IMR-90 (cell line): ENCODE results near the gene TMEM52. TPM values are rescaled to one million over a fixed set of nuclear protein-coding genes. Genes with fewer than 3 reads are reported as not detected.

Experiments used
- ATAC-seq: fragments of 200-7000 bp; cut with Tn5 transposase; 2 replicates; pipeline ENCODE4 v1.9.1; 2020; ENCODE audit warnings: low read depth, mild to moderate bottlenecking, moderate library complexity
- BruUV-seq: library from RNA; stranded (reverse); fragments of 400-500 nt; replicated peaks from 2 replicates; lab custom pipeline; 2021; lab: Mats Ljungman, UMichigan
- CTCF ChIA-PET: fragments of 300-600 bp; formaldehyde crosslinking; extraction: SDS; loops from one replicate; lab custom pipeline; 2021; ENCODE audit warnings: antibody characterized with exemption; lab: Yijun Ruan, JAX
- POLR2A ChIA-PET: fragments of 300-600 bp; sonication (Branson Sonifier 250); formaldehyde crosslinking; loops from one replicate; lab custom pipeline; 2022; ENCODE audit warnings: antibody characterized with exemption; ENCODE audit not compliant: unreplicated experiment; lab: Charles Lee
- DNase-seq: peaks from one replicate; pipeline ENCODE4 v3.0.0; 2013
- H2AFZ ChIP-seq: replicated peaks from 2 replicates; pipeline ENCODE3; 2013; ENCODE audit warnings: low read length, mild to moderate bottlenecking; ENCODE audit not compliant: poor library complexity
- H2AK5ac ChIP-seq: 2 replicates; pipeline ENCODE4 v1.6.1; 2013; ENCODE audit warnings: low read depth, low read length, inconsistent platforms
- H2AK9ac ChIP-seq: replicated peaks from 2 replicates; pipeline ENCODE3; 2013; ENCODE audit warnings: mild to moderate bottlenecking, low read depth, low read length, moderate library complexity; ENCODE audit not compliant: poor library complexity
- H2BK120ac ChIP-seq: 2 replicates; pipeline ENCODE4 v1.6.1; 2013; ENCODE audit warnings: low read depth, low read length, inconsistent platforms
- H2BK15ac ChIP-seq: 3 replicates; pipeline ENCODE4 v1.6.1; 2013; ENCODE audit warnings: low read depth, low read length, inconsistent platforms
- H2BK20ac ChIP-seq: 2 replicates; pipeline ENCODE4 v1.6.1; 2013; ENCODE audit warnings: low read depth, mild to moderate bottlenecking, inconsistent platforms, low read length, moderate library complexity
- H2BK5ac ChIP-seq: 2 replicates; pipeline ENCODE4 v1.6.1; 2013; ENCODE audit warnings: mild to moderate bottlenecking, low read depth, low read length, inconsistent platforms; ENCODE audit not compliant: poor library complexity, severe bottlenecking
- H3K14ac ChIP-seq: replicated peaks from 2 replicates; pipeline ENCODE4 v1.6.1; 2013; ENCODE audit warnings: low read depth, low read length, inconsistent platforms
- H3K18ac ChIP-seq: 2 replicates; pipeline ENCODE4 v1.6.1; 2013; ENCODE audit warnings: low read depth, low read length, control low read depth
- H3K23ac ChIP-seq: 2 replicates; pipeline ENCODE4 v1.6.1; 2013; ENCODE audit warnings: low read depth, low read length, inconsistent platforms
- H3K27ac ChIP-seq: 2 replicates; pipeline ENCODE4 v1.5.1; 2013; ENCODE audit warnings: mild to moderate bottlenecking, control low read depth, low read length; ENCODE audit not compliant: insufficient read depth
- H3K27me3 ChIP-seq: 2 replicates; pipeline ENCODE4 v1.6.1; 2013; ENCODE audit warnings: low read length; ENCODE audit not compliant: control insufficient read depth, insufficient read depth
- H3K36me3 ChIP-seq: 2 replicates; pipeline ENCODE4 v1.6.1; 2013; ENCODE audit warnings: low read length, mixed read lengths; ENCODE audit not compliant: control insufficient read depth, insufficient read depth
- H3K4ac ChIP-seq: 2 replicates; pipeline ENCODE4 v1.6.1; 2013; ENCODE audit warnings: low read depth, low read length, inconsistent platforms
- H3K4me1 ChIP-seq: 2 replicates; pipeline ENCODE4 v1.6.1; 2013; ENCODE audit warnings: low read length, mixed read lengths; ENCODE audit not compliant: control insufficient read depth, insufficient read depth
- H3K4me2 ChIP-seq: 2 replicates; pipeline ENCODE4 v1.6.1; 2013; ENCODE audit warnings: low read depth, mild to moderate bottlenecking, control low read depth, low read length, moderate library complexity
- H3K4me3 ChIP-seq: 2 replicates; pipeline ENCODE4 v1.5.1; 2013; ENCODE audit warnings: low read depth, mild to moderate bottlenecking, control low read depth, low read length, moderate library complexity; ENCODE audit not compliant: insufficient read depth
- H3K56ac ChIP-seq: 2 replicates; pipeline ENCODE4 v1.6.1; 2013; ENCODE audit warnings: low read length, inconsistent platforms; ENCODE audit not compliant: insufficient read depth; ENCODE audit errors: extremely low read depth
- H3K79me1 ChIP-seq, 2 experiments: 2 replicates each; pipeline ENCODE4 v1.6.1; 2013; ENCODE audit warnings: low read length in 2 of 2, inconsistent platforms in 1 of 2, low read depth in 1 of 2
- H3K9ac ChIP-seq: 2 replicates; pipeline ENCODE4 v1.6.1; 2013; ENCODE audit warnings: low read depth, low read length, control low read depth
- H3K9me1 ChIP-seq: 2 replicates; pipeline ENCODE4 v1.6.1; 2013; ENCODE audit warnings: low read length, inconsistent platforms; ENCODE audit not compliant: insufficient read depth
- H3K9me3 ChIP-seq: 2 replicates; pipeline ENCODE4 v1.6.1; 2013; ENCODE audit warnings: low read length; ENCODE audit not compliant: control insufficient read depth, insufficient read depth
- H4K20me1 ChIP-seq: 2 replicates; pipeline ENCODE4 v1.6.1; 2013; ENCODE audit warnings: low read length, inconsistent platforms; ENCODE audit not compliant: insufficient read depth
- H4K5ac ChIP-seq: 2 replicates; pipeline ENCODE4 v1.6.1; 2013; ENCODE audit warnings: mild to moderate bottlenecking, low read depth, low read length, control low read depth
- H4K8ac ChIP-seq, 2 experiments: 2 replicates each; pipeline ENCODE4 v1.6.1; 2013; ENCODE audit warnings: low read depth in 2 of 2, low read length in 2 of 2, control low read depth in 1 of 2, inconsistent platforms in 1 of 2
- H4K91ac ChIP-seq: 2 replicates; pipeline ENCODE4 v1.6.1; 2013; ENCODE audit warnings: low read depth, low read length, inconsistent platforms; ENCODE audit not compliant: insufficient read depth
- BHLHE40 ChIP-seq: fragments of 150-350 bp; IDR thresholded peaks from 2 replicates; pipeline ENCODE4 v1.6.1; 2016; ENCODE audit warnings: mild to moderate bottlenecking, low read depth, low read length
- CTCF ChIP-seq: conservative IDR thresholded peaks from 2 replicates; pipeline ENCODE4 v1.5.1; 2012; ENCODE audit warnings: mild to moderate bottlenecking, low read depth, low read length, improper control_type of control experiment
- MAZ ChIP-seq: IDR thresholded peaks from 2 replicates; pipeline ENCODE4 v1.6.1; 2012; ENCODE audit warnings: low read depth, mild to moderate bottlenecking, low read length, improper control_type of control experiment, moderate library complexity, borderline replicate concordance
- RCOR1 ChIP-seq: IDR thresholded peaks from 2 replicates; pipeline ENCODE4 v1.6.1; 2012; ENCODE audit warnings: mild to moderate bottlenecking, low read length, improper control_type of control experiment; ENCODE audit not compliant: insufficient replicate concordance
- RFX5 ChIP-seq: IDR thresholded peaks from 2 replicates; pipeline ENCODE4 v1.8.0; 2012; ENCODE audit warnings: low read depth, mild to moderate bottlenecking, low read length, moderate library complexity
- WGBS, 2 experiments: methylation state at CpG; one replicate each; pipeline versions ENCODE4 v1.1.5 to v1.1.7; 2013; ENCODE audit warnings: missing lambda C conversion rate in 2 of 2; ENCODE audit not compliant: insufficient read length in 1 of 2; ENCODE audit errors: extremely low coverage in 2 of 2; 5-methylcytosine and 5-hydroxymethylcytosine counted together
- dilution Hi-C: fragments of 300-500 bp; cut with HindIII; formaldehyde crosslinking; loops from one replicate; pipeline ENCODE4 v1.14.3; 2018; ENCODE audit warnings: low sequenced_read_pairs; ENCODE audit not compliant: unreplicated experiment
- in situ Hi-C: fragments of 300-500 bp; cut with MboI; formaldehyde crosslinking; loops from 3 replicates; pipeline ENCODE4 v1.14.3; 2019; ENCODE audit warnings: low sequenced_read_pairs, inconsistent platforms, mixed read lengths
- intact Hi-C: fragments of 100-400 bp; cut with micrococcal nuclease; formaldehyde crosslinking; loops from 2 replicates; pipeline ENCODE4 v1.10.0; 2022
- polyA plus RNA-seq, 3 experiments: library from polyadenylated mRNA; depleted of rRNA; stranded (reverse); fragments of >200 nt; gene quantifications; 2 replicates each; pipeline ENCODE4 v1.2.3, GENCODE V29; 2012; ENCODE audit warnings: low replicate concordance in 1 of 3
- total RNA-seq: library from RNA; depleted of rRNA; stranded (reverse); fragments of >200 nt; gene quantifications from 2 replicates; pipeline ENCODE4 v1.2.3, GENCODE V29; 2012

TMEM52 gene
- total and polyA plus RNA-seq, 2 of the 4 experiments (the other 2 are of a cell fraction) = 0.54 to 1.3 TPM

GRCh38 chr1:1928231-1929101 lies 9.4 kb upstream of the TMEM52 start:
- ChIA-PET CTCF (no interaction called here), POLR2A (no interaction called here)
- TF ChIP-seq RCOR1 (no peak), RFX5 (no peak), BHLHE40 (no peak), CTCF (no peak), MAZ (no peak)
- Histone ChIP-seq H3K23ac (no peak overlapping the region), H3K36me3 (no peaks in the 10 kb centered on the region), H4K20me1 (no peaks in the 10 kb centered on the region), H3K4ac (no peak overlapping the region), H3K4me3 (no peak overlapping the region), H2AK5ac (no peak overlapping the region), H4K91ac (no peak overlapping the region), H3K9ac (no peak overlapping the region), H4K5ac (no peak overlapping the region), H3K56ac (no peak overlapping the region), H2AFZ (no peak overlapping the region), H3K4me2 (no peak overlapping the region), H3K9me3 (no peaks in the 10 kb centered on the region), H3K27ac (no peak overlapping the region), H2BK15ac (no peak overlapping the region), H2BK20ac (no peak overlapping the region), H3K4me1 (no peaks in the 10 kb centered on the region), H4K8ac (no peak overlapping the region), H3K9me1 (no peaks in the 10 kb centered on the region), H3K27me3 (peaks cover 5% of the 10 kb centered on the region; the same call in 1 of the 2 replicates), H2BK5ac (no peak overlapping the region), H2BK120ac (no peak overlapping the region), H2AK9ac (no peak overlapping the region), H3K14ac (no peak overlapping the region), H3K79me1 (no peaks in the 10 kb centered on the region), H3K18ac (no peak overlapping the region)
- DNase-seq = no peak
- BruUV-seq = no TSS peak
- 65% methylated on average over 15 of the region's 34 CpGs; no CpG with 5 or more reads in 1 of the 2 experiments for WGBS, 2 experiments
- in situ Hi-C loops (no loop called here), dilution Hi-C loops (no loop called here), intact Hi-C loops (no loop called here)
- no peak for ATAC-seq
